ENCODE data around the gene HTR7.

The HTR7 gene

GRCh38 chr10:90732581-90732980, 125.3 kb downstream of the HTR7 start:
- DNase-seq, result no peak

- DNase-seq, result no peak
Observed at GRCh38 chr10:90723416-90724068, 134.3 kb downstream of the HTR7 start.

GRCh38 chr10:90722832-90723231, 135.0 kb downstream of the HTR7 start:
- no peak for DNase-seq

DNA sequence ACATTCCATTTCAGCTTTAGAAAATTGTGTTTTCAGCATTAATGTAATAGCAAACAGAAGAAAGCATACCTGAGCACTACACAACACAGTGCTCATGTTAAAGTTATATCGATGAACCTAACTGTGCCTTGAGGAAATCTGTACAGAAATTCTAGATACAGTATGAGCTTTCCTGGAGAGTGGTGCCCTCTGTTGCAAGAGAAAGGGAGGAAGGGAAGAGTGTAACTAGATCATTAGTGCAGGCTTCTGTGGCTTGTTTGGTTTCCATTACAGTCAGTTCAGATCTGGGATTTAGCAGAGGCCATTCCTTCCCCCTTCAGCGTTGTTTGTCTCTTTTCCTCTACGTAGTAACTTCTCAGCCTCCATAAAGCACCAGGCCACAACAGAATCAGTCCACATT, 139.7 kb downstream of the HTR7 start:
- no peak for DNase-seq

DNA sequence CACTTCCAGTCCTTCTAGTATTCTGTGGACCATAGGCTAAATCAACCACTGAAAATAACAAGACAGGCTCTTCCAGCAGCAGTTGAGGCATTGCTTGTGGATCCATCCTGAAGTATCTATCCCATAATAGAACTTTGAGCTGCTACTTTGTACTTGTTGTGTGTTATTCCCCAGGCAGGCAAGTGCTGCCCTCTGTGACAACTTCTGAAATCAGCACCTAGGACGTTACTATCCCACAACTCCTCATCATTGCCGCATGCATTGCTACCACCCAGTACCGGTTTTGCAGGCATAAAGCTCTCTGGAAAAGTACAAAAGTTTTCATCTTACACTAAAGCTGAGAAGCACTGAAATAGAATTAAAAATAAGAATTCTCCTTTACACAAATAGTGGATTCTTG, 145.3 kb downstream of the HTR7 start:
- no peak for DNase-seq

GRCh38 chr10:90709727-90710126, 148.1 kb downstream of the HTR7 start:
- no peak for DNase-seq

DNA sequence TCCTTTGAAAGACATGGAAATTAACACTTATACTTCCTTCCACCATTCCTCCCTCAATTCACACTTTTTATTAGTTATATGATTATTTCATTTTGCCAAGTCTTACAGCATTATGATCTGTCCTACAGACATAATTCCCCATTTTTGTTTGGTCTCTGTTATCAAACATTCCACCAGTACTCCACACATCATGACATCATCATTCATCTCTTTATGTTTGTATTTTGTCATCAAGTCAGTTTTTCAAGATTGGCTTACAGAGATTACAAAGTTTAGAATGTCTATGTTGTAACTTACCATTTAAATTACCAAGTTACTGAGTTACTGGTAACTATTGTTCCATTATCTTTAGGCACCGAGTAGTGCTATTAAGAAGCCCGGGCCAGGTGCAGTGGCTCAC, 150.2 kb downstream of the HTR7 start:
- no peak for DNase-seq

DNA sequence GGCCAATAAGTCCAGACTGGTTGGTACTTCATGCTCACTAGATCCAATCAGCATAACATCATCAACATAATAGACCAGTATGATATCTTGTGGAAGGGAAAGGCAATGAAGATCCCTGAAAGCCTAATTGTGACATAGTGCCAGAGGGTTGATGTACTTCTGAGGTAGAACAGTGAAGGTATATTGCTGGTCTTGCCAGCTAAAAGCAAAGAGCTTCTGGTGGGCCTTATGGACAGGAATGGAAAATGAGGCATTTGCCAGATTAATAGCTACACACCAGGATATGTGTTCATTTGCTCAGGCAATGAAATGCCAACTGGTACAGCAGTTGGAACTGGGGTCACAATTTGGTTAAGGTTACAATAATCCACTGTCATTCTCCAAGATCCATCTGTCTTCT, 156.4 kb downstream of the HTR7 start:
- DNase-seq, result no peak

DNA sequence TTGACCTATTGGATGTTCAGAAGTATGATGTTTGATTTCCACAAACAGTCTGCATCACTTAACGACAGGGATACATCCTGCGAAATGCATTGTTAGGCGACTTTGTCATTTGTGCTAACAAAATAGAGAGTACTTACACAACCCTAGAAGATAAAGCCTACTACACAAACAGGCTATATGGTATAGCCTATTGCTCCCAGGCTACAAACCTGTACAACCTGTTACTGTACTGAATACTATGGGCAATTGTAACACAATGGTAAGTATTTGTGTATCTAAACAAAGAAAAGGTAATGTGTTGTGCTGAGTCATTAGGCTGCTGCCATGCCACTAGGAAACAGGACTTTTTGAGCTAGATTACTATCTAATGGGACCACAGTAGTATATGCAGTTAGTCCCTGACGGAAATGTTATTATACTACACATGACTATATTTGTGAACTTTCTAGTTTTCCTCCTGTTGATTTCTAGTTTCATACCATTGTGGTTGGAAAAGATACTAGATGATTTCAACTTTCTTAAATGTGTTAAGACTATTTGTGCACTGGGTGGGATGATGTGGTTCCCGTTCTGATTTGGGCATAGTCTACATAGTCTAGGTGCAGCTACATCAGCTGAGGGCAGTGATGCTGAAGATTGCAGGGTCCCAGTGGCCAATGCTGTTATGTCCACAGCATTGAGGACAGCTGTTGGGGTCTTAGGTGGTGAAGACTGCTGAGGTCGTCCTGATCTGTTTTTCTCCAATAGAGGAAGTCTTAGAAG, 161.7 kb downstream of the HTR7 start:
- no peak for DNase-seq
